Measurements from ENCODE around the gene CELA2A.

- TF ChIP-seq ATF2 (IDR thresholded peaks at IDR 0.05; ENCODE audit: low read length) (no peak), RBBP5 (conservative IDR thresholded peaks at IDR 0.05) (no peak), FOXM1 (IDR thresholded peaks at IDR 0.05; ENCODE audit: low read depth, low read length) (no peak)
Measured at GRCh38 chr1:15469361-15469760, 12.8 kb downstream of the CELA2A start.
